NCI-H446 treated with DMSO at 0.1 percent for 48 hours (cell line): ENCODE results near the gene BTBD16.

Experiments
- DNase-seq: peaks from one replicate; lab custom pipeline; 2025; lab: John Stamatoyannopoulos, UW

The BTBD16 gene

DNA sequence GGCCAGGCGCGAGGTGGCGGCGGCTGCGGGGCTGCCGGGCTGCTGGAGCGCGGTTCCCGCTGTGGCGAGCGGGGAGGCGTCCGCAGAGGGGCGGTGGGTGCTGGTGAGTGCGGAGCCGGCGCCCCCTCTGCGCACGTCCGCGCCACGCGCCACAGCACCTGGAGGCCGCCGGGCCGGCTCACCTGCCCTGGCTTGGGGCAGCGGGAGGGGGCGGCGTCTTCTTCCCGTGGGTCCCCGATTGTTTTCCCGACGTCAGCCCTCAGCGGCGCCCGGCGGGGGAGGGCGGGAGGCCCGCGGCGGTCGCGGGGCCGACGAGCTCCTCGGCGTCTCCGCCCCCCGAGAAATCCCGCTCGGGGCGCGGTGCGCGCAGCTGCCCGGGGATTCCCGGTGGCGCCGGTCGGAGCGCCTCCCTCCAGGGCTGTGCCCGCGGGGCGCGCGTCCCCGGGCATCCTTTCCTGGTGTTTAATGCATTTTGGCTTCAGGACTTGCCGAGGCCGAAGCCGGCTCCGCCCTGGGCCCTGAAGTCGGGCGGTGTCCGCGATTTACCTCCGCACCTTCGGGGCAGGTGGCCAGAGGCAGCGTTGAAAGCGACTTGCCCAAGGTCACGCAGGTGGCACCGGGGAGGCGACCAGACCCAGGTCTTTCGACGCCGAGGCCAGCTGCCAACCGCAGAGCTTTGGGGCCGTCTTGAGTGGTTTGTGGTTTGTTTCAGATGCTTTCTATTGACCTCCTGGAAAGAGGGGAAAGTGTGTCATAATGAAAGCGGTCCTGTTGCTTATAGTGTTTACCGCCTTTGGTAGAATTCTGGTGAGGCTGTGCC, 104.0 kb downstream of the BTBD16 start:
- no peak for DNase-seq

DNA sequence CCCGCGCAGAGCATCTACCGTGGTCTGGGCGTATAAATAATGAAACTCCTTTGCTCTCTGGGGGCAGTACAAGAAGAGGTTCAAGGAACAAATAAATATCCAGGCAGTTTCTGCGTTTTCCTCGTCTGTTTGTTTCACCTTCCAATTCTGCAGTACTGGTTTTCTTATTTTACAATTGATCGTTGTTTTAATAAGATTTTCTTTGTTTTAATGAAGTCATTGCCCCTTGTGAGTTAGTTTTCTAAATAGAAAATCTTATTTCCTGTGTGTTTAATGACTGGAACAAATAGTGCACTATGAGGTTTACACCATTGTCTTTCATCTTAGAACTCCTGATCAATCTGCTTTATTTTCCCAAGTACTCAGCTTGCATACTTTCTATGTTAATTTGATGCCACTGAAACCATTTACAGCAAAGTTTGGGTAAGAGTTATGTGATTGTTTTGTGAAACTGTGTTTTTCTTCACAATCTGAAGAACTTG, 104.6 kb downstream of the BTBD16 start:
- no peak for DNase-seq

DNA sequence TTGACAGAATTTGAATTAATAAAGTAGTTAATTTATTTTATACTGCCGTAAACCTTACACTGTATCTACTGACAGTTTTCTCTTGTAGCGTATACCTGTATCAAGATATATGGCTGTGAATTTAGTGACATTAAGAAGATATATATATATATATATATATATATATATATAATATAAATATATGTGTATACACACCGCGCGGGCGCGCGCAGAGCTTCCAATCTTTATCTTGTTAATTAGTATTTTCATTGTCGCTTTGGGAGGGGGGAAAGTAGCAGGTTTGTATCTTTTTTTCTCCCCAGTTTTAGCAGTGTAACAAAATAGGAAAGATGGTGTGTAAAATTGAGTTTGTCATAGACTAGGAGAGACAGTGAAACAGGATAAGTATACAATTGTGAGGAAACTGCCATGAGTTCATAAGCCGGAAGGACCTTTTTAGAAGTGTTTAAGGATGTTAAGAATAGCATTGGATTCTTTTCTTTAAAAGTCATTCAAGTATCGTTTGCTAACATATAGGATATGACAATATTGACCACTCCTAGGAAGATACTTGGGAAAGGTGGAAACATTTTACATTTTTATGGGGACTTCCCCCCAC, 105.4 kb downstream of the BTBD16 start:
- no peak for DNase-seq

DNA sequence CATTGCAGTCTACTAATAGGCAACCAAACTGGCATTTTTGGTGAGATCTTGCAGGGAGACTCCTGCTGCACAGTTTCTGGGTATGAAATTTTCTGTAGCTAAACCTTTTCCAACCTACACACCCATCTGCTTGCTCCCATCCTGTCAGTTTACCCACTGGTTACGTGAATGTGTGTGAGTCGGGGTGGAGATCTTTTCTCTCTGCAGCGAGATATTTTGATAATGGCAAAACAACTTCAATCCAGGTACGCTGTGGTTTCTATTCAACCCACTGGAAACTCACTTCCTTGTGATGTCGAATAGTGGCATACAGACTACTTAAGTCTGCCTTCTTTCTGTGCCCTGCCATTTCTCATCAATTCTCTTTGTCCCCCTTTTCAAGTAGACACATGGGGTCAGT, 107.9 kb downstream of the BTBD16 start:
- no peak for DNase-seq

DNA sequence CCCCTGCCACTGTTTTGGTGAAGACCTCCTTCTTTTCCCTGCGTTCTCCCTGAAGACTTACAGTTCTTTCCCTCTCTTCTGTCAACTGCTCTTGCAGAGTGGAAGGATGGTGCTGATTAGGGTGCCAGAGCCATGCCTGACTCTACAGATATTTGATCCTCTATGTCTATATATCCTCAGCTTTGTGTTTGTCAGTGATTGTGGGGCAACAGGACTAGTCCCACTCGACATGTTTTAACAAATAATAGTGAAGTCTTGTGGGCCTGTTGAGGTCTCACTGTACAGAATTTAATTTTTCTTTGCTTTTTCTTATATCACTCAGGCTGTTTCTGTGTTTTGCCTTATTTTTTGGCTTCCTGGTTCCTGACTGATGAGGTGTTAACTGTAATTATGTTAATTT, 108.4 kb downstream of the BTBD16 start:
- no peak for DNase-seq

DNA sequence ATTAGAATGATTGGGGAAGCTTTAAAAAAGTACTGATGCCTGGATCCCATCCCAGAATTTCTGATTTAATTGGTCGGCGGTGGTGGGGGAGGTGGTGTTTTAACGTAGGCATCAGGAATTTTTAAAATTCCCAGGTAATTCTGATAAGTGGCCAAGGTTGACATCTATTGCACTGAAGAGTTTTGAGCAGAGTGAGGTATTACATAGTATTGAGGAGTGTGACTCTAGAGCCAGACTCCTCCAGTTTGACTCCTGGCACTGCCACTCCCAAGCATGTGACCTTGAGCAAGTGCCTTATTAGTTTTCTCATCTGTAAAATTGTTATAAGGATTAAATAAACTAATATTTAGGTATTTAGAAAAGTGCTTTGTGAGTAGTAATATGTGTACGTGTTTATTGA, 109.6 kb downstream of the BTBD16 start:
- DNase-seq: no peak

DNA sequence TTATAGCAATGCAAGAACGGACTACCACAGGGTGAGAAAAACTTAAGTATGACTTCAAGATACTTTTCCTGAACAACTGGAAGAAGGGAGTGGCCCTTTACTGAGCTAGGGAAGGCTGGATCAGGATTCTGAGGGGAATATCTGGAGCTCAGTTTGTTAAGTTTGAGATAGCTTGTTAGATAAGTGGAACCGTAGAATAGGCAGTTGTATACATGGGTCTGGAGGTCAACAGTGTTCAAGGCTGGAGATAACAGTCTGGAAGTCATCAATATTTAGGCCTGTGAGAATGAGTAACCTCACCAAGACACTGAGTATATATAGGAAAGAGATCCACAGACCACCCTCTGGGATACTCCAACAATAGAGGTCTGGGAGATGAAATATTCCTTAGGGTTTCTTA, 110.6 kb downstream of the BTBD16 start:
- no peak for DNase-seq

DNA sequence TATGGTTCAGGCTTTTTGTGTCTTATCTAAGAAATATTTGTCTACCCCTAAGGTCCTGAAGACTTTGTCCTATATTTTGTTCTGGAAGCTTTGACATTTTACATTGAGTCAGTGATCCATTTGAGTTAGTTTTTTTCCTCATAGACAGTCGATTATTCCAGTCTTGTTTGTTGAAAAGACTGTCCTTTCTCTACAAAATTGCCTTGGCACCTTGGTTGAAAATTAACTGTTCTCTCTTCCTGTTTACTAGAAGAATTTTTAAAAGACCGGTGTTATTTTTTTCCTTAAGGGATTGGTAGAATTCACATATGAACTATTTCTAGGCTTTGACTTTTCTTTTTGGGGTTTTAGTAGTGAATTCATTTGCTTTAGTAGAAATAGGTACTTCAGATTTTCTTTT, 115.4 kb downstream of the BTBD16 start:
- no peak for DNase-seq

DNA sequence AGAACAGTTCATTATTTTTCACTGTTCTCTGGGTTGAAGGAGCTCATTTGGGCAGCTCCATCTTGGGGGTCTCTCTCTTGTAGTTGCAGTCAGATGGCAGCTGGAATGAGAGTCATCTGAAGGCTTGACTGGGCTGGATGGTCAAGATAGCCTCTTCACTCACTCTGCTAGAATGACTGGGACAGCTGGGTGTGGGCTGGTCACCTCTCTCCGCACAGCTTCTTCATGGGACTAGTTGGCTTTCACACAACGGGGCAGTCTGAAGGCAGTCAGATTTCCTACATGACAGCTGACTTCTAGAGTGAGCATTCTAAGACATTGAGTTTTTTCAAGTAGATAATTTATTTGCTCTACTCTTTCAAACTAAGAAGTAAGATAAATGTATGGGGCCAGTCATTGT, 116.5 kb downstream of the BTBD16 start:
- DNase-seq: no peak
